ENCODE data around the gene TBL3. TPM values are rescaled to one million over a fixed set of nuclear protein-coding genes. Genes with fewer than 3 reads are reported as not detected.
"Not testable (repeated sequence)": the region's sequence is repeated elsewhere in the genome, so short reads cannot be mapped to it uniquely, and the experiment has no call there.

TBL3 gene
- total RNA-seq, 6 donors from 2014 or later = 22.0 to 51.6 (median 35.0) TPM

DNA sequence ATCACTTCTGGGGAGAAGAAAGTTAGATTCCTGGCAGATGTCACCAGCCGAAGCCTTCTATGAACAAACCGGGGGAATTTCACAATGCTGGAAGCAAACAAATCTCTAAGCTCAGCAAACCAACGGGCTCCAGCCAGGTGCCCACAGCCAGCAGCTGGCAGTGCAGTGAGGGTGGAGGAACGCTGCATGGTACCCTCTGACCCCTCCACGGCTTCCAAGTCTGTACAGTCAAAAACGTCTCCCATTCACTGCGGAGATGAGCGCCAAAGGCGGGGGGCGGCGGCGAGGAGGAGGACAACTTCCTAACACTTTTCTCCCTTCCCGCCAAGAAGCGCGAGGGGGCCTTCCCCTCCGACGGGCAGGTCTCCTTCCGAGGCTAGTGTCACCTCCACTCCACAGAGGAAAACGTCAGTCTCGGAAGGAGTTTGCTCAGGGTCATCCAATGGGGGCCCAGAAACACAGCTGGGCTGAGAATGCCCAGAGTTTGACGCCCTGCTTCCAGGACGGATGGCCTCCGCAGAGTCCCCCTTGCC, 36.8 kb downstream of the TBL3 start:
- H3K4me3 ChIP-seq = peak overlapping the region; percentile 67 to 100 (median 96)
- 1% methylated on average over 20 to 22 of the region's 23 CpGs for WGBS, 2 donors
- no peaks in the 10 kb centered on the region for H3K9me3 ChIP-seq
- peak overlapping the region; percentile 85 to 96 (median 94) for H3K27ac ChIP-seq
- no peaks in the 10 kb centered on the region for H3K27me3 ChIP-seq
- H3K4me1 ChIP-seq = peaks cover 52 to 64% (median 56%) of the 10 kb centered on the region in 4 donors
- ATAC-seq (ENCODE audit: low FRiP score in 2 of 2) (no peak), DNase-seq (peak in 1 of 2 donors; percentile 83)
- no peaks in the 10 kb centered on the region for H3K36me3 ChIP-seq
- TF ChIP-seq, protein P1, sequence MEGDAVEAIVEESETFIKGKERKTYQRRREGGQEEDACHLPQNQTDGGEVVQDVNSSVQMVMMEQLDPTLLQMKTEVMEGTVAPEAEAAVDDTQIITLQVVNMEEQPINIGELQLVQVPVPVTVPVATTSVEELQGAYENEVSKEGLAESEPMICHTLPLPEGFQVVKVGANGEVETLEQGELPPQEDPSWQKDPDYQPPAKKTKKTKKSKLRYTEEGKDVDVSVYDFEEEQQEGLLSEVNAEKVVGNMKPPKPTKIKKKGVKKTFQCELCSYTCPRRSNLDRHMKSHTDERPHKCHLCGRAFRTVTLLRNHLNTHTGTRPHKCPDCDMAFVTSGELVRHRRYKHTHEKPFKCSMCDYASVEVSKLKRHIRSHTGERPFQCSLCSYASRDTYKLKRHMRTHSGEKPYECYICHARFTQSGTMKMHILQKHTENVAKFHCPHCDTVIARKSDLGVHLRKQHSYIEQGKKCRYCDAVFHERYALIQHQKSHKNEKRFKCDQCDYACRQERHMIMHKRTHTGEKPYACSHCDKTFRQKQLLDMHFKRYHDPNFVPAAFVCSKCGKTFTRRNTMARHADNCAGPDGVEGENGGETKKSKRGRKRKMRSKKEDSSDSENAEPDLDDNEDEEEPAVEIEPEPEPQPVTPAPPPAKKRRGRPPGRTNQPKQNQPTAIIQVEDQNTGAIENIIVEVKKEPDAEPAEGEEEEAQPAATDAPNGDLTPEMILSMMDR (IDR thresholded peaks at IDR 0.05) = peak in 1 of 6 experiments; percentile 3
- TF ChIP-seq POLR2A (IDR thresholded peaks at IDR 0.05) = no peak

DNA sequence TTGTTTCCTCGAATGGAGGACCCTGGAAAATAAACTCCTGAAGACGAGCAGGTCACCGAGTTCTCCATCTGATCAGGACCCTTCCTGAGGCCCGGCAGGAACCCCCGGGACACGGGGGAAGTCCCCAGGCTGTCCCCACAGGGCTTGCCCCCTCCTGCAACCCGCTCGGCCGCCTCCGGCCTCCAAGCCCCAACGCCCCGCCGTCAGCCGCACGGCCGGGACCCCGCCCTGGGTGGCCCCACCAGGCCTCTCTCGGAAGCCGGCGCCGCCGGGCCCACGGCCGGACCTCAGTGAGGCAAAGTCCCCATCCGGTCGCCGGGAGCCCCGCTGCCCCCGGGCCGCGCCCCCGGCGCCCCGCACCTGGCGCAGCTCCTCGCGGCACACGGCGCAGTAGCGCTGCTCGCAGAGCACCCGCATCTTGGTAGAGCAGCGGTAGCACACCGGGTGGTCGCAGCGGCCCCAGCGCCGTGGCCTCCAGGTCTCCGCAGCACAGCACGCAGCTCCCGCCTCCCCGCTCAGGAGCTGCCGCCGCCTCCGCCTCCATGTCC, 37.4 kb downstream of the TBL3 start:
- H3K9me3 ChIP-seq = no peaks in the 10 kb centered on the region
- H3K27ac ChIP-seq = peak overlapping the region; percentile 85 to 96 (median 94)
- peak in 1 of 2 donors; percentile 91 for DNase-seq
- TF ChIP-seq POLR2A (IDR thresholded peaks at IDR 0.05) (no peak), POLR2AphosphoS5 (IDR thresholded peaks at IDR 0.05) (no peak), EP300 (IDR thresholded peaks at IDR 0.05) (no peak)
- TF ChIP-seq, protein P1 (IDR thresholded peaks at IDR 0.05) = peak in 2 of 6 experiments; percentile 17 to 22
- peaks cover 47 to 59% (median 51%) of the 10 kb centered on the region in 4 donors for H3K4me1 ChIP-seq
- 1% methylated on average over 30 of the region's 55 CpGs; no CpG with 5 or more reads in 1 of the 2 donors for WGBS, 2 donors
- peak overlapping the region; percentile 67 to 100 (median 96) for H3K4me3 ChIP-seq
- no peaks in the 10 kb centered on the region for H3K36me3 ChIP-seq
- H3K27me3 ChIP-seq = no peaks in the 10 kb centered on the region
- peak in 1 of 2 donors; percentile 4 for ATAC-seq (ENCODE audit: low FRiP score in 2 of 2)

DNA sequence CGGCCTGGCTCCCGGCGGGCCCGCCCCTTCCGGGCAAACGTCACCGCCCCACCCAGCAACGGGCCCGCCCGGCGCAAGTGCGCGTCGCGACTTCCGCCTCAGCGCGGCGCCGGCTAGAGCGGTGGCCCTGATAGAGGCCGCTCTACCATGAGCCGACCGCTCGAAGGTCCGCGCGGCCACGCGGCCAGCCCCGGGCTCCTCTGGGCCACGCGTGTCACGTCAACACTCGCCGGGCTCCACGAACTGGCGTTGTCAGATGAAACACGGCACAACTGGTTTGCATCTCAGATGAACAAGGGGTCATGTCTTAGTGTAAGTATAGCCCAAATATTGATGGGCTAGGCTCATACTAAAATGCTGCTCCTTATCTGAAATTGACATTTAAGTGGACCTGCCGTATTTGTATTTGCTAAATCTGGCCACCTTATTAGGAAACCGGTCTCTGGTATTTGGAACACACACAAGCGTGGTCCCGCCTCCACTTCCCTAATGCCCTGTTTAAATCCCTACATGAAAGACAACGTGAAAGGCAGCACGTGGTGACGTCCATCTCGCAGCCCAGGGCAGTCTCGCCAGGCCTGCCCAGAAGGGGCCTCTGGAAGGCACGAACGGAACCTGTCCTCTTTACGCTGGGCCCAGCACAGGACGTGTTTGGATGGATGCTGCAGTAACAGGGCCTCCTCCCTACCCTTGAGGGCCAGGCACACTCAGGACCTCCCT, 38.1 kb downstream of the TBL3 start, which contains the start of gene ZNF598:
Gene ZNF598, minus strand, starts transcription at position 31 of the 720 bp plus-strand sequence.
- ATAC-seq (ENCODE audit: low FRiP score in 2 of 2) (peak; percentile 92 to 96), DNase-seq (peak; percentile 81 to 97)
- Histone ChIP-seq H3K4me1 (peaks cover 40 to 52% (median 43%) of the 10 kb centered on the region in 4 donors), H3K4me3 (peak within 1 kb of the TSS; percentile 67 to 100 (median 96)), H3K27me3 (no peaks in the 10 kb centered on the region), H3K27ac (peak within 1 kb of the TSS; percentile 85 to 96 (median 94)), H3K9me3 (no peaks in the 10 kb centered on the region), H3K36me3 (no peaks in the 10 kb centered on the region)
- 3 to 6% methylated on average over 11 to 30 of the region's 52 CpGs for WGBS, 2 donors
- TF ChIP-seq, protein P1 (IDR thresholded peaks at IDR 0.05) = peak in 3 of 6 experiments; percentile 3 to 16 (median 11)
- TF ChIP-seq EP300 (IDR thresholded peaks at IDR 0.05) = no peak
- peak in 3 of 4 donors; percentile 49 to 94 (median 88) for TF ChIP-seq POLR2A (IDR thresholded peaks at IDR 0.05)
- TF ChIP-seq POLR2AphosphoS5 (IDR thresholded peaks at IDR 0.05) = peak; percentile 80 to 93

DNA sequence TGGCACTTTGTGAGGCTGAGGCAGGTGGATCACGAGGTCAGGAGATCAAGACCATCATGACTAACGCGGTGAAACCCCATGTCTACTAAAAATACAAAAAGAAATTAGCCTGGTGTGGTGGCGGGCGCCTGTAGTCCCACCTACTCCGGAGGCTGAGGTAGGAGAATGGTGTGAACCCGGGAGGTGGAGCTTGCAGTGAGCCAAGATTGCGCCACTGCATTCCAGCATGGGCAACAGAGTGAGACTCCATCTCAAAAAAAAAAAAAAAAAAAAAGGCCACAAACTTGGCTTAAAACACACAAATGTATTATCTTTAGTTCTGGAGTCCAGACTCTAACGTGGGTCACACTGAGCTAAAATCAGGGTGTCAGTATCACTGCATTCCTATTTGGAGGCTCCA, 39.9 kb downstream of the TBL3 start:
- WGBS, 2 donors = 84% methylated on average over 9 of the region's 9 CpGs
- not testable (repeated sequence) for H3K27ac ChIP-seq

DNA sequence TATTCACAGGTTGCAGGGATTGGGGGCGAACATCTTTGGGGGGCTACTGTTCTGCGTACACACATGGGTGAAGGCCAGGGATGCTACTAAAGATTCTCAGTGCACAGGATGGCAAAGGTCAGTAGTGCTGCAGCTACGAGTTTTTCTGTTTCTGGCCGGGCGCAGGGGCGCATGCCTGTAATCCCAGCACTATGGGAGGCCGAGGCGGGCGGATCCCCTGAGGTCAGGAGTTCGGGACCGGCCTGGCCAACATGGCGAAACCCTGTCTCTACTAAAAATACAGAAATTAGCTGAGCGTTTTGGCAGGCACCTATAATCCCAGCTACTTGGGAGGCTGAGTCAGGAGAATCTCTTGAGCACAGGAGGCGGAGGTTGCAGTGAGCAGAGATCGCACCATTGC, 41.7 kb downstream of the TBL3 start:
- H3K4me3 ChIP-seq = no peak overlapping the region
- no peaks in the 10 kb centered on the region for H3K36me3 ChIP-seq
- peak in 1 of 2 donors; percentile 58 for DNase-seq
- ATAC-seq (ENCODE audit: low FRiP score in 2 of 2) = no peak
- 90 to 98% methylated on average over 15 of the region's 15 CpGs for WGBS, 2 donors
- H3K4me1 ChIP-seq = peaks cover 11 to 24% (median 13%) of the 10 kb centered on the region in 4 donors
- H3K27ac ChIP-seq = no peak overlapping the region
- H3K27me3 ChIP-seq = no peaks in the 10 kb centered on the region
- no peaks in the 10 kb centered on the region for H3K9me3 ChIP-seq
- TF ChIP-seq POLR2AphosphoS5 (IDR thresholded peaks at IDR 0.05) (no peak), EP300 (IDR thresholded peaks at IDR 0.05) (no peak), POLR2A (IDR thresholded peaks at IDR 0.05) (no peak)
- TF ChIP-seq, protein P1 (IDR thresholded peaks at IDR 0.05) = no peak

More for the DNA sequence above, 39.9 kb downstream of the TBL3 start:
- not testable (repeated sequence) for H3K9me3 ChIP-seq; ATAC-seq (ENCODE audit: low FRiP score in 2 of 2); DNase-seq; H3K4me3 ChIP-seq; H3K27me3 ChIP-seq; H3K36me3 ChIP-seq
- H3K4me1 ChIP-seq = peaks cover 29 to 42% (median 30%) of the 10 kb centered on the region in 4 donors

Data from upper lobe of left lung (tissue), 6 donors.